Measurements from ENCODE around the gene GAB2. TPM values are rescaled to one million over a fixed set of nuclear protein-coding genes. Genes with fewer than 3 reads are reported as not detected.

GAB2 gene
- total RNA-seq, 2 experiments from 2014 or later = 10.7 to 11.9 TPM

- Mint-ChIP-seq H3K36me3 (ENCODE audit: low read depth) (no peaks in the 10 kb centered on the region), H3K4me3 (no peak overlapping the region), H3K27me3 (no peaks in the 10 kb centered on the region), H3K9me3 (no peaks in the 10 kb centered on the region), H3K4me1 (ENCODE audit: low read depth) (no peaks in the 10 kb centered on the region), H3K27ac (no peak overlapping the region)
- DNase-seq (peak in 1 of 14 experiments; percentile 20), ATAC-seq (ENCODE audit: poor library complexity) (no peak)
- H3K27me3 ChIP-seq (ENCODE audit: control insufficient read depth in 1 of 2, insufficient read depth in 2 of 2, low read length in 2 of 2) = no peaks in the 10 kb centered on the region
- intact Hi-C loops (cut with DNase I, micrococcal nuclease) = no loop called here
- CTCF ChIA-PET = no interaction called here
- POLR2A ChIA-PET = no interaction called here
- no peaks in the 10 kb centered on the region for H3K36me3 ChIP-seq (ENCODE audit: insufficient read depth, low read length)
- H3K4me3 ChIP-seq (ENCODE audit: low read length) = no peak overlapping the region
- H3K9me3 ChIP-seq (ENCODE audit: control insufficient read depth in 1 of 2, insufficient read depth in 1 of 2, low read length in 2 of 2) = no peaks in the 10 kb centered on the region
- no peak for TF ChIP-seq CTCF (IDR thresholded peaks at IDR 0.05)
- H3K4me1 ChIP-seq (ENCODE audit: insufficient read depth, low read length) = no peaks in the 10 kb centered on the region
- H3K27ac ChIP-seq (ENCODE audit: low read depth in 1 of 2, low read length in 2 of 2) = no peak overlapping the region
Measured at GRCh38 chr11:78336877-78337553, 80.6 kb downstream of the GAB2 start.

- no peaks in the 10 kb centered on the region for H3K36me3 ChIP-seq (ENCODE audit: insufficient read depth, low read length)
- H3K4me3 ChIP-seq (ENCODE audit: low read length) = no peak overlapping the region
- POLR2A ChIA-PET = no interaction called here
- H3K4me1 Mint-ChIP-seq (ENCODE audit: low read depth) = no peaks in the 10 kb centered on the region
- no peaks in the 10 kb centered on the region for H3K27me3 ChIP-seq (ENCODE audit: control insufficient read depth in 1 of 2, insufficient read depth in 2 of 2, low read length in 2 of 2)
- CTCF ChIA-PET = no interaction called here
- no peak overlapping the region for H3K4me3 Mint-ChIP-seq
- no peak overlapping the region for H3K27ac Mint-ChIP-seq
- no peaks in the 10 kb centered on the region for H3K27me3 Mint-ChIP-seq
- no peaks in the 10 kb centered on the region for H3K9me3 Mint-ChIP-seq
- no peaks in the 10 kb centered on the region for H3K4me1 ChIP-seq (ENCODE audit: insufficient read depth, low read length)
- no peak for TF ChIP-seq CTCF (IDR thresholded peaks at IDR 0.05)
- no peak overlapping the region for H3K27ac ChIP-seq (ENCODE audit: low read depth in 1 of 2, low read length in 2 of 2)
- DNase-seq (no peak), ATAC-seq (ENCODE audit: poor library complexity) (no peak)
- intact Hi-C loops (cut with DNase I, micrococcal nuclease) = no loop called here
- H3K36me3 Mint-ChIP-seq (ENCODE audit: low read depth) = no peaks in the 10 kb centered on the region
- no peaks in the 10 kb centered on the region for H3K9me3 ChIP-seq (ENCODE audit: control insufficient read depth in 1 of 2, insufficient read depth in 1 of 2, low read length in 2 of 2)
Measured at GRCh38 chr11:78334109-78334508, 83.5 kb downstream of the GAB2 start.

GRCh38 chr11:78332872-78333271 lies 84.7 kb downstream of the GAB2 start:
- Mint-ChIP-seq H3K9me3 (no peaks in the 10 kb centered on the region), H3K27ac (no peak overlapping the region), H3K4me3 (no peak overlapping the region), H3K36me3 (ENCODE audit: low read depth) (no peaks in the 10 kb centered on the region), H3K4me1 (ENCODE audit: low read depth) (no peaks in the 10 kb centered on the region), H3K27me3 (no peaks in the 10 kb centered on the region)
- intact Hi-C loops (cut with DNase I, micrococcal nuclease) = no loop called here
- H3K27ac ChIP-seq (ENCODE audit: low read depth in 1 of 2, low read length in 2 of 2) = no peak overlapping the region
- H3K27me3 ChIP-seq (ENCODE audit: control insufficient read depth in 1 of 2, insufficient read depth in 2 of 2, low read length in 2 of 2) = no peaks in the 10 kb centered on the region
- ChIA-PET POLR2A (no interaction called here), CTCF (no interaction called here)
- H3K36me3 ChIP-seq (ENCODE audit: insufficient read depth, low read length) = no peaks in the 10 kb centered on the region
- no peak overlapping the region for H3K4me3 ChIP-seq (ENCODE audit: low read length)
- TF ChIP-seq CTCF (IDR thresholded peaks at IDR 0.05) = no peak
- H3K9me3 ChIP-seq (ENCODE audit: control insufficient read depth in 1 of 2, insufficient read depth in 1 of 2, low read length in 2 of 2) = no peaks in the 10 kb centered on the region
- ATAC-seq (ENCODE audit: poor library complexity) (no peak), DNase-seq (no peak)
- no peaks in the 10 kb centered on the region for H3K4me1 ChIP-seq (ENCODE audit: insufficient read depth, low read length)

Measured in CD4-positive, alpha-beta T cell (primary cell).